Measurements from ENCODE around the gene NETO2. TPM values are rescaled to one million over a fixed set of nuclear protein-coding genes. Genes with fewer than 3 reads are reported as not detected.

The NETO2 gene
- total and polyA plus RNA-seq, 2 of the 13 experiments (the other 11 are each of a cell fraction or from before 2014, with no cell fraction given) = 8.2 to 13.5 TPM

GRCh38 chr16:47058295-47059086 is 85.3 kb downstream of the NETO2 start (continued):
- TF ChIP-seq ZNF687 (CRISPR knock-in tag; IDR thresholded peaks at IDR 0.05) = peak; percentile 80
- TF ChIP-seq POLR2AphosphoS5 (IDR thresholded peaks at IDR 0.05; ENCODE audit: low read depth, low read length) = peak; percentile 56
- TF ChIP-seq ZNF264 (CRISPR knock-in tag; IDR thresholded peaks at IDR 0.05) = peak; percentile 98
- no peak for TF ChIP-seq ZNF180 (CRISPR knock-in tag; IDR thresholded peaks at IDR 0.05; ENCODE audit: borderline replicate concordance, low read depth)
- no peak for TF ChIP-seq NCOA5 (CRISPR knock-in tag; IDR thresholded peaks at IDR 0.05)
- TF ChIP-seq TSC22D2 (CRISPR knock-in tag; IDR thresholded peaks at IDR 0.05; ENCODE audit: borderline replicate concordance) = no peak
- no peak for TF ChIP-seq FOXA1 (IDR thresholded peaks at IDR 0.05)
- no peak for TF ChIP-seq FOXA1 (CRISPR knock-in tag; IDR thresholded peaks at IDR 0.05)
- TF ChIP-seq FOXK1 (CRISPR knock-in tag; IDR thresholded peaks at IDR 0.05; ENCODE audit: borderline replicate concordance, low read depth) = peak; percentile 17; the same call in 1 of the 2 replicates
- TF ChIP-seq CCDC6 (CRISPR knock-in tag; IDR thresholded peaks at IDR 0.05) = no peak
- TF ChIP-seq ZNF879 (CRISPR knock-in tag; IDR thresholded peaks at IDR 0.05) = no peak
- TF ChIP-seq HNRNPH1 (optimal IDR thresholded peaks at IDR 0.05; ENCODE audit: low read depth, low read length) = no peak
- no peak for TF ChIP-seq ZNF720 (CRISPR knock-in tag; IDR thresholded peaks at IDR 0.05)
- TF ChIP-seq TFDP1 (CRISPR knock-in tag; IDR thresholded peaks at IDR 0.05; ENCODE audit: borderline replicate concordance) = 0 out of 2 replicates have a peak, but pooled peaks have one; percentile 43
- TF ChIP-seq KLF6 (CRISPR knock-in tag; IDR thresholded peaks at IDR 0.05) = no peak
- TF ChIP-seq ATF2 (CRISPR knock-in tag; IDR thresholded peaks at IDR 0.05) = 0 out of 2 replicates have a peak, but pooled peaks have one; percentile 56
- TF ChIP-seq CEBPZ (IDR thresholded peaks at IDR 0.05; ENCODE audit: low read length) = no peak
- TF ChIP-seq PITX1 (CRISPR knock-in tag; IDR thresholded peaks at IDR 0.05) = peak; percentile 95
- TF ChIP-seq SP2 (CRISPR knock-in tag; IDR thresholded peaks at IDR 0.05) = no peak
- 0 out of 2 replicates have a peak, but pooled peaks have one; percentile 25 for TF ChIP-seq ZFY (CRISPR knock-in tag; IDR thresholded peaks at IDR 0.05)

All from HepG2 (cell line).